ENCODE results near the gene AIF1. TPM values are rescaled to one million over a fixed set of nuclear protein-coding genes. Genes with fewer than 3 reads are reported as not detected.

AIF1 gene
- total RNA-seq, 2 experiments from 2014 or later, result 48.0 to 54.2 TPM

DNA sequence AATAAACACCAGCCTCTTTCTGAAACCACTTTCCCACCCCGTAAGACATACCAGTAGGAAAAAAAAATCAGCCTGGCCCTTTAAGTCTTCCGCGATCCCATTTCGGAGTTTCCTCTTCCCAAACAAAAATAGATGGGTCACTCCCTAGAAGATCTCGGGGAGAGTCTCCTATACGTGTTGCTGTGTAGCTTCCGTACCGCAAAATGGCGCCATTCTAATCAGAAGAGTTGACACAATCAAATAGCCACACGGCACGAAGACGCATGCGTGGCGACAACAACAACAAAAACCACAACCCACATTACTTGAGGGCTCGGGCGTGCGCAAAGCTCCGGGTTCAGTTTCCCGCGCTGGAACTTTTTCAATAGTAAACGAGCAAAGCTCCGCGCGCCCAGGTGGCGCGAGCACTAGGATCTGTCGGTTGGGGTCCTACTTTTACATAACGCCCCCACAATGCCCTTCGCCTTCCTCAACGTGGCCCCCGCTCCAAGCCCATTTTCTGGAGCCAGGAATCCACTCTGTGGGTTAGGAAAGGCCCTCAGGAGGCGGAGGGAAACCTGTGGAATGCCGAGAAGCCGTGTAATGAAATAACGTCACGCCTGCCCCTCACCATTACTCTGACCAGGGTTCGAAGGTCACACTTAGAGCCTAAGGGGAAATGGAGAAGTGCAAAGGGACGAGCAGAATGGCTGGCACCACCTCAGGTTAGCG is 49.9 kb downstream of the AIF1 start, which contains the start of gene GPANK1:
TSS of gene GPANK1 (minus strand) at position 208 of the 711 bp plus-strand sequence. CDS start 519 bp downstream, outside the sequence.
- Mint-ChIP-seq H3K27me3 (no peaks in the 10 kb centered on the region), H3K36me3 (ENCODE audit: low read depth) (peaks cover 70% of the 10 kb centered on the region), H3K4me1 (peaks cover 67% of the 10 kb centered on the region), H3K9me3 (no peaks in the 10 kb centered on the region), H3K4me3 (peak within 1 kb of the TSS; percentile 87), H3K27ac (peak within 1 kb of the TSS; percentile 94)
- ChIA-PET POLR2A (interaction anchor here (0.7 to 0.8 kb wide), 4 partner anchors 13 to 239 kb away, joined by 3 to 6 read pairs (median 4); partner anchors contain the start of genes BAG6 and HSPA1B), CTCF (interaction anchor here (0.9 to 4.7 kb wide), 5 partner anchors 12 to 233 kb away, joined by 3 to 32 read pairs (median 3); partner anchors contain the start of genes APOM and BAG6)
- peak; percentile 95 for DNase-seq

DNA sequence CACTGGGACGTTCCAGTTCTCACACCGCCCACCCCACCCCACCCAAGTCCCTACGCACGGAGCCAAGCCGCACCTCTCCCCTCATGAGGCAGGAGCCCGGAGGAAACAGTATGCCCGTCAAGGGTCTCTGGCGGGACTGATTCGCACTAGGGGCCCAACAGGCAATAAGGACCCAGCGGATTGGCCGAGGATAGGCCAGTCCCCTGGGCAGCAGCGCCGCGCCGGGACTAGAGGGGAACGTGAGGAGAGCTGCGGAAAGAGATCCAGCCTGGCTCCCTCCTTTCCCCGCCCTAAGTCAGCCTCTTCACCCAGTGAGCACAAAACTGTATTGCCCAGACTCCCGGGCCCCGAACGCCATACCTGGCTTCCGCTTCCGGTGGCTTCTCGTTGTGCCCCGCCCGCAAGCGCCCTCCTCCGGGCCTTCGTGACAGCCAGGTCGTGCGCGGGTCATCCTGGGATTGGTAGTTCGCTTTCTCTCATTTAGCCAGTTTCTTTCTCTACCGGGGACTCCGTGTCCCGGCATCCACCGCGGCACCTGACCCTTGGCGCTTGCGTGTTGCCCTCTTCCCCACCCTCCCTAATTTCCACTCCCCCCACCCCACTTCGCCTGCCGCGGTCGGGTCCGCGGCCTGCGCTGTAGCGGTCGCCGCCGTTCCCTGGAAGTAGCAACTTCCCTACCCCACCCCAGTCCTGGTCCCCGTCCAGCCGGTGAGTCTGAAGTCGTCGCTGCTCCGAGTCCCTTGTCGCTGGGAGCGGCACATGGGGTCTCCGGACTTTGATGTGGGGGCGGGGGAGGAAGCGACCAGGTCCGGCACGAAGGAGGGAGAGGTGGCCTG is 50.7 kb downstream of the AIF1 start, which contains the start of gene CSNK2B:
TSS of gene CSNK2B (plus strand) at position 580 of the 836 bp plus-strand sequence. CDS start 752 bp downstream, outside the sequence.
- H3K9me3 Mint-ChIP-seq, result no peaks in the 10 kb centered on the region
- H3K4me3 Mint-ChIP-seq, result peak within 1 kb of the TSS; percentile 87
- CTCF ChIA-PET, result interaction anchor here (0.9 to 2.1 kb wide), 6 partner anchors 10 to 85 kb away, joined by 3 to 8 read pairs (median 3); partner anchors contain the start of genes APOM and LY6G5C
- peak within 1 kb of the TSS; percentile 94 for H3K27ac Mint-ChIP-seq
- POLR2A ChIA-PET, result interaction anchor here (0.7 kb wide), 1 partner anchor 138 kb away, joined by 3 read pairs; no protein-coding TSS in a partner anchor
- H3K4me1 Mint-ChIP-seq, result peaks cover 63% of the 10 kb centered on the region
- H3K36me3 Mint-ChIP-seq (ENCODE audit: low read depth), result peaks cover 73% of the 10 kb centered on the region
- H3K27me3 Mint-ChIP-seq, result no peaks in the 10 kb centered on the region
- DNase-seq, result peak; percentile 99

DNA sequence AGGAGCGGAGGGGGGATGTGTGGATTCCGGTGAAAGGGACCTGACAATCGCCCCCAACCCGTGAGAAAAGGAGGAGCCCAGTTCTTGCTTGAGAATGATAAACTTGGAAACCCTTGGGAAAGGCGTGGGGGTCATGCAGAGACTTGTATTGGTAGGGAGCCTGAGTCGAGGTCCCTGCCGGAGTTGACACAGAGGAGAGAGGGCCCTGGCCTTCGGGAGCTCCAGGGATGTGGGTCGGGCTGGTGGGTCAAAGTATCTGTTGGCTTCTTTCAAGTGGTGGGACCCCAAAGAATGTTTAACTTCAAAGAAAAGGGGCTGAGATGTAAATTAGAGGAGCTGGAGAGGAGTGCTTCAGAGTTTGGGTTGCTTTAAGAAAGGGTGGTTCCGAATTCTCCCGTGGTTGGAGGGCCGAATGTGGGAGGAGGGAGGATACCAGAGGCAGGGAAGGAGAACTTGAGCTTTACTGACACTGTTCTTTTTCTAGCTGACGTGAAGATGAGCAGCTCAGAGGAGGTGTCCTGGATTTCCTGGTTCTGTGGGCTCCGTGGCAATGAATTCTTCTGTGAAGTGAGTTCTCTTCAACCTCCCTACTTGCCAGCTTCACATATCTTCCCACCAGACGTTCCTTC is 51.4 kb downstream of the AIF1 start:
- Mint-ChIP-seq H3K27me3 (no peaks in the 10 kb centered on the region), H3K4me1 (peaks cover 56% of the 10 kb centered on the region), H3K9me3 (no peaks in the 10 kb centered on the region), H3K27ac (peak overlapping the region; percentile 94), H3K4me3 (peak overlapping the region; percentile 87), H3K36me3 (ENCODE audit: low read depth) (peaks cover 71% of the 10 kb centered on the region)
- POLR2A ChIA-PET, result interaction anchor here (0.7 kb wide), 1 partner anchor 112 kb away, joined by 3 read pairs; no protein-coding TSS in a partner anchor
- CTCF ChIA-PET, result interaction anchor here (0.9 to 2.1 kb wide), 5 partner anchors 9 to 104 kb away, joined by 3 to 8 read pairs (median 3); partner anchors contain the start of genes APOM and LY6G5C
- no peak for DNase-seq

Small RNAs within 50 kb of the gene (microRNA-seq; reads per million reads assigned to microRNA genes)
- gene MIR6832 (ENCODE audit: borderline microRNAs expressed, borderline replicate concordance), result 0.63 reads per million

Other genes with a start within 250 kb of the AIF1 start
- 10 to 100 TPM; 10.5 to 10.8 TPM for gene MICA, start 211.6 kb upstream of the AIF1 start, total RNA-seq
- 10 to 100 TPM; 54.2 to 55.7 TPM for gene MICB, start 117.1 kb upstream of the AIF1 start, total RNA-seq
- not detected for gene MCCD1, start 86.3 kb upstream of the AIF1 start, total RNA-seq
- gene DDX39B, start 73.2 kb upstream of the AIF1 start, total RNA-seq, result 100 to 1,000 TPM; 420 to 442 TPM
- gene ATP6V1G2, start 68.6 kb upstream of the AIF1 start, total RNA-seq, result 1 to 10 TPM; 3.6 to 3.7 TPM
- gene NFKBIL1, start 67.6 kb upstream of the AIF1 start, total RNA-seq, result 10 to 100 TPM; 15.8 to 16.0 TPM
- gene LTA, start 42.9 kb upstream of the AIF1 start, total RNA-seq, result 10 to 100 TPM; 20.9 to 27.0 TPM
- gene TNF, start 39.7 kb upstream of the AIF1 start, total RNA-seq, result 10 to 100 TPM; 46.5 to 47.1 TPM
- 100 to 1,000 TPM; 585 to 747 TPM for gene LTB, start 32.8 kb upstream of the AIF1 start, total RNA-seq
- gene LST1, start 29.0 kb upstream of the AIF1 start, total RNA-seq, result 10 to 100 TPM; 33.3 to 36.8 TPM
- 10 to 100 TPM; 20.0 to 23.8 TPM for gene NCR3, start 22.2 kb upstream of the AIF1 start, total RNA-seq
- gene PRRC2A, start 5.5 kb downstream of the AIF1 start, total RNA-seq, result 100 to 1,000 TPM; 240 to 246 TPM
- gene BAG6, start 37.4 kb downstream of the AIF1 start, total RNA-seq, result 100 to 1,000 TPM; 268 to 286 TPM
- gene APOM, start 40.7 kb downstream of the AIF1 start, total RNA-seq, result 1 to 10 TPM; 3.9 to 4.5 TPM
- 10 to 100 TPM; 20.2 to 20.9 TPM for gene C6orf47, start 45.5 kb downstream of the AIF1 start, total RNA-seq
- gene GPANK1, start 49.8 kb downstream of the AIF1 start, total RNA-seq, result 10 to 100 TPM; 34.4 to 42.9 TPM
- 100 to 1,000 TPM; 218 to 273 TPM for gene CSNK2B, start 50.8 kb downstream of the AIF1 start, total RNA-seq
- gene LY6G5B, start 54.7 kb downstream of the AIF1 start, total RNA-seq, result 10 to 100 TPM; 26.0 to 27.4 TPM
- gene LY6G5C, start 65.8 kb downstream of the AIF1 start, total RNA-seq, result 1 to 10 TPM; 1.7 to 2.1 TPM
- gene ABHD16A, start 88.1 kb downstream of the AIF1 start, total RNA-seq, result 10 to 100 TPM; 47.2 to 54.1 TPM
- not detected for gene LY6G6F, start 91.6 kb downstream of the AIF1 start, total RNA-seq
- gene LY6G6D, start 100.1 kb downstream of the AIF1 start, total RNA-seq, result not detected
- gene LY6G6C, start 106.5 kb downstream of the AIF1 start, total RNA-seq, result not detected
- gene MPIG6B, start 108.1 kb downstream of the AIF1 start, total RNA-seq, result under 1 TPM; 0.15 to 0.19 TPM
- 10 to 100 TPM; 13.3 to 15.4 TPM for gene DDAH2, start 114.1 kb downstream of the AIF1 start, total RNA-seq
- 100 to 1,000 TPM; 525 to 561 TPM for gene CLIC1, start 121.3 kb downstream of the AIF1 start, total RNA-seq
- gene MSH5, start 124.8 kb downstream of the AIF1 start, total RNA-seq, result 10 to 100 TPM; 56.1 to 58.0 TPM
- gene SAPCD1, start 147.4 kb downstream of the AIF1 start, total RNA-seq, result 10 to 100 TPM in 1 of 2 experiments, 1 to 10 TPM in 1; 9.8 to 12.0 TPM
- 1 to 10 TPM; 5.2 to 5.4 TPM for gene VWA7, start 162.1 kb downstream of the AIF1 start, total RNA-seq
- gene VARS1, start 180.5 kb downstream of the AIF1 start, total RNA-seq, result 100 to 1,000 TPM in 1 of 2 experiments, 10 to 100 TPM in 1; 85.0 to 100 TPM
- 100 to 1,000 TPM; 103 to 109 TPM for gene LSM2, start 191.7 kb downstream of the AIF1 start, total RNA-seq
- gene HSPA1L, start 200.0 kb downstream of the AIF1 start, total RNA-seq, result 1 to 10 TPM; 3.3 to 3.5 TPM
- 10 to 100 TPM; 89.8 to 92.7 TPM for gene HSPA1A, start 200.3 kb downstream of the AIF1 start, total RNA-seq
- gene HSPA1B, start 212.5 kb downstream of the AIF1 start, total RNA-seq, result 10 to 100 TPM; 44.0 to 47.2 TPM
- gene NEU1, start 247.6 kb downstream of the AIF1 start, total RNA-seq, result 10 to 100 TPM; 16.7 to 17.0 TPM